ENCODE results near the gene CRYBG2. TPM values are rescaled to one million over a fixed set of nuclear protein-coding genes. Genes with fewer than 3 reads are reported as not detected.

Gene CRYBG2
- total and polyA plus RNA-seq, 7 donors = 0.01 to 2.9 (median 0.56) TPM; not detected in 4

DNA sequence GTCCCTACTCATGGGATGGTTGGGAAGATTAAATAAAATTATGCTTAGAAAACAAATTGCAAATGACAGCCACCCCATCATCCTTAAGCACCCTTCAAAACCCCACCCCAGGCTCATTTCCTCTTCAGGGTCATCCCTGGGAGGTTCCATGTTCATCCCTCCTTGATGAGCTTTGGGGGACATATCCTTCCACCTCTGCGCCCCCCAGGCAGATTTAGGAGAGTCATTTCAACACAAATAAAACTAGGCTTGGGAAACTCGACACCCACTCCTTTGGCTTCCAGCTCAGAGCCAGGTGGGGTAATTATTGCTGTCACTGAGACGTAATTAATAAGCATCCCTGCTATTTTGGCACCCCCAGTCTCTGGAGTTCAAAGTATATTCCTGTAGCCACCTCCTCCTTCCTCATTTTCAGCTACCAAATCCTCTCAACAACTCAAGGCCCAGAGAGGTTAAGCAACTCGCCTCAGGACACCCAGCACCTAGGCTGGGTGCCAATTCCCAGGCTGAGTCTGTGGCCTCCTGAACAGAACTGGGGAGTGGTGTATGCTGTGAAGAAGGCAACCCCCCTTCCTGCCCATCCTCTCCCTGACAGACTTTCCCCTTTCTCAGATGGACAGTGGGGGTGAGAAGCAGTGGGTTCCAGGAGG lies 595 bp downstream of the CRYBG2 start:
- intact Hi-C loops (cut with DNase I) = no loop called here
- no peak overlapping the region for H3K27ac ChIP-seq
- no peak overlapping the region for H3K4me3 ChIP-seq
- WGBS, 3 donors = 56 to 67% (median 63%) methylated on average over 4 of the region's 4 CpGs
- H3K36me3 ChIP-seq (ENCODE audit: insufficient read depth in 1 of 2, low read depth in 1 of 2) = no peaks in the 10 kb centered on the region
- TF ChIP-seq, protein P1, sequence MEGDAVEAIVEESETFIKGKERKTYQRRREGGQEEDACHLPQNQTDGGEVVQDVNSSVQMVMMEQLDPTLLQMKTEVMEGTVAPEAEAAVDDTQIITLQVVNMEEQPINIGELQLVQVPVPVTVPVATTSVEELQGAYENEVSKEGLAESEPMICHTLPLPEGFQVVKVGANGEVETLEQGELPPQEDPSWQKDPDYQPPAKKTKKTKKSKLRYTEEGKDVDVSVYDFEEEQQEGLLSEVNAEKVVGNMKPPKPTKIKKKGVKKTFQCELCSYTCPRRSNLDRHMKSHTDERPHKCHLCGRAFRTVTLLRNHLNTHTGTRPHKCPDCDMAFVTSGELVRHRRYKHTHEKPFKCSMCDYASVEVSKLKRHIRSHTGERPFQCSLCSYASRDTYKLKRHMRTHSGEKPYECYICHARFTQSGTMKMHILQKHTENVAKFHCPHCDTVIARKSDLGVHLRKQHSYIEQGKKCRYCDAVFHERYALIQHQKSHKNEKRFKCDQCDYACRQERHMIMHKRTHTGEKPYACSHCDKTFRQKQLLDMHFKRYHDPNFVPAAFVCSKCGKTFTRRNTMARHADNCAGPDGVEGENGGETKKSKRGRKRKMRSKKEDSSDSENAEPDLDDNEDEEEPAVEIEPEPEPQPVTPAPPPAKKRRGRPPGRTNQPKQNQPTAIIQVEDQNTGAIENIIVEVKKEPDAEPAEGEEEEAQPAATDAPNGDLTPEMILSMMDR (IDR thresholded peaks at IDR 0.05) = no peak
- no peak for DNase-seq
- ATAC-seq = no peak
- peaks cover 0 to 27% (median 1%) of the 10 kb centered on the region in 3 donors for H3K27me3 ChIP-seq (ENCODE audit: insufficient read depth in 3 of 3, low read length in 2 of 3)
- no peaks in the 10 kb centered on the region for H3K4me1 ChIP-seq
- no peaks in the 10 kb centered on the region for H3K9me3 ChIP-seq

DNA sequence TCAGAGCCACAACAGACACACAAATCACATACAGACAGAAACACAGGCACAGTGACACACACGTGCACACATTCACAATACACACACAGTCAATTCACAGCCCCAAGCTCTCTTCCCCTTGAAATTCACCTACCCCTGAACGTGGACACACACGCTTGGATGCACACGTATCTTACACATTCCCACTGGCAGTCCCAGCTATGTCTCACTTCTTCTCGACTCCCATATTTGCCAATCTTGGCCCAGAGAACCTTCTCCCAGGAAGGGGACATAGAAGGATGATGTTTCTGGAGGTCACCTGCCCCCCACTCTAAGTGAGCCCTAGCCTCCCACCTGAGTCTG lies 1.6 kb downstream of the CRYBG2 start:
- H3K36me3 ChIP-seq (ENCODE audit: insufficient read depth in 1 of 2, low read depth in 1 of 2) = no peaks in the 10 kb centered on the region
- H3K27ac ChIP-seq = no peak overlapping the region
- intact Hi-C loops (cut with DNase I) = no loop called here
- 79 to 88% (median 87%) methylated on average over 5 of the region's 5 CpGs for WGBS, 3 donors
- TF ChIP-seq, protein P1 (IDR thresholded peaks at IDR 0.05) = no peak
- ATAC-seq (no peak), DNase-seq (no peak)
- H3K27me3 ChIP-seq (ENCODE audit: insufficient read depth in 3 of 3, low read length in 2 of 3) = peaks cover 0 to 17% (median 1%) of the 10 kb centered on the region in 3 donors
- no peaks in the 10 kb centered on the region for H3K4me1 ChIP-seq
- H3K9me3 ChIP-seq = no peaks in the 10 kb centered on the region
- H3K4me3 ChIP-seq = no peak overlapping the region

DNA sequence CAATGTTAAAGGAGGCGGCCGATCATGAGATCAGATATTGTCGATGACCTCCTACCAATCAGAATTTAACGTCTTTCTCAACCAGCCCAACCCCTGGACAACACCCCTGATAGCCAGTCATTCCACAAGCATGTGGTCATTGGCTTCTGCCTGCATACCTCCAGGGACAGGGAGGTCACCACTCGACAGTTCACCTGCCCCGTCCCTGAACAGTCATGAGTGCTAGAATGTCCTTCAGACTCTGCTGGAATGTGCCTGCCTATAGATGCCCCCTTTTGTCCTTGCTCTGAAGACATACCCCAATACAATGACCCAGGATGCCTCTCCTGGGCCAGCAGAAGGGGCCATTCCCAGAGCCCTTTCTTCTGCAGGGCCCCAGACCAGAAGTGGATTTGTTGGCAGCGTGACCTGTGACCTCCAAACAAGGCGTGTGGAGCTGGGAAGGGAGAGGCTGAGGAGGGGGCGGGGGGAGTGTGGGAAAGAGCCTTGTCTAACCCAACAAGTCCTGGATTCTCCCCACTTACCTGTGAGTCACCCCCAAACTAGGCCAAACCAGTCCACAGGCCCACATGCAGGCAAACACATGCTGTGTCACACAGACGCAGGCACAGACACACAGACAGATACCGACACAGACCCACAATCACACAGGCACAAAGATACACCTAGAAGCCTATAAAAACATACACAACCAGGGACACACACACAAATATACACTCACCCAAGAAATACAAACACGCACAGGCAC lies 2.2 kb downstream of the CRYBG2 start:
- no peaks in the 10 kb centered on the region for H3K9me3 ChIP-seq
- H3K27ac ChIP-seq = no peak overlapping the region
- H3K4me3 ChIP-seq = no peak overlapping the region
- TF ChIP-seq, protein P1 (IDR thresholded peaks at IDR 0.05) = no peak
- H3K36me3 ChIP-seq (ENCODE audit: insufficient read depth in 1 of 2, low read depth in 1 of 2) = no peaks in the 10 kb centered on the region
- WGBS, 3 donors = 80 to 90% (median 83%) methylated on average over 12 of the region's 12 CpGs
- no peak for DNase-seq
- H3K27me3 ChIP-seq (ENCODE audit: insufficient read depth in 3 of 3, low read length in 2 of 3) = peaks cover 0 to 12% (median 1%) of the 10 kb centered on the region in 3 donors
- no peak for ATAC-seq
- intact Hi-C loops (cut with DNase I) = no loop called here
- H3K4me1 ChIP-seq = no peaks in the 10 kb centered on the region

DNA sequence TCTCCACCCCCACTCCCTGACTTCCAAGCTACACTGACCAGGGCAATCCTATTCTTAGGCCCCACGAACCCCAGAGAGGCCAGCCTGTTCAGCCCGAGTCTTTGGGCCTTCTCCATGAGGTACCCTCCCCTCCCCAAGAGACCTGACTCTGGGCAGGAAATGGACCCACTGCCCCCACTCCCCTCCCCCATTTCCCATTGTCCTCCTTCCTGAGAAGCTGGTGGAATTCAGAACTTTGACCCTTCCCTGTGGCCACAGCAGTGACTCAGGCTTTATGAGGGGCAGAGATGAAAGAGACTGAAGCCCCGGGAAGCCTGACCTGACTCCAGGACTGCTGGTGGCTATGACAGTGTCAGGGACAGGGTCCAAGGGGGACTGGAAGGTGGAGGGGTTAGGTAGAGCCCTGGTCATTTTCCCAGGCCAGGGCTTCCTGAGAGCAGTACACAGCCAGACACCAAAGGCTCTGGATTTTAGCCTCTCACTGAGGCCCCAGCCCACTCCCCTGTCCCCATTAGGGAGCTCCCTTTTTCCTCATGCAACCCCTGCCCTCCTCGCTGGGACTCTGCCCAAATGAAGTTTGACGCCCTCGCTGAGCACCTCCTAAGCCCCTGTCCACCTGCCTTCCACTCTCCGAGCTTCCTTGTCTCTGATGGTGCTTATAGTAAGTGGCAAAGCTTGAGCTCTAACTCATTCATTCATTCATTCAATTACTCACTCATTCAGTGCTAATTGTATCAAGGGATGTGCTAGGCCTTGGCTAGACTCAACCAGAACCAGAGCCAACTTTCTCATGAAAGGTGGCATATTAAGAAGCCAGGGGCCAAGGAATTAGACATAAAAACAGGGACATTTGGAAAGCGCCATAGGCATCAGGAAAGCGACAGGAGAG lies 3.0 kb downstream of the CRYBG2 start:
- Histone ChIP-seq H3K4me1 (no peaks in the 10 kb centered on the region), H3K27me3 (ENCODE audit: insufficient read depth in 3 of 3, low read length in 2 of 3) (peaks cover 0 to 12% (median 1%) of the 10 kb centered on the region in 3 donors), H3K9me3 (no peaks in the 10 kb centered on the region), H3K4me3 (no peak overlapping the region), H3K27ac (no peak overlapping the region), H3K36me3 (ENCODE audit: insufficient read depth in 1 of 2, low read depth in 1 of 2) (no peaks in the 10 kb centered on the region)
- WGBS, 3 donors = 64 to 69% (median 67%) methylated on average over 9 of the region's 9 CpGs
- no peak for DNase-seq
- intact Hi-C loops (cut with DNase I) = no loop called here
- TF ChIP-seq, protein P1 (IDR thresholded peaks at IDR 0.05) = no peak
- no peak for ATAC-seq
